DND-41 (cell line): ENCODE measurements around the gene SLC2A9.

Experiments
- CTCF ChIP-seq: IDR thresholded peaks from 2 replicates; pipeline ENCODE4 v1.5.1; 2012; ENCODE audit warnings: borderline replicate concordance, low read length, moderate library complexity, mild to moderate bottlenecking; ENCODE audit not compliant: poor library complexity, severe bottlenecking; ENCODE audit errors: extremely low read depth
- EZH2 ChIP-seq: IDR thresholded peaks from 3 replicates; pipeline ENCODE4 v1.6.1; 2012; ENCODE audit warnings: borderline replicate concordance, low read depth, mild to moderate bottlenecking, moderate library complexity, low read length, inconsistent platforms; ENCODE audit not compliant: severe bottlenecking

DNA sequence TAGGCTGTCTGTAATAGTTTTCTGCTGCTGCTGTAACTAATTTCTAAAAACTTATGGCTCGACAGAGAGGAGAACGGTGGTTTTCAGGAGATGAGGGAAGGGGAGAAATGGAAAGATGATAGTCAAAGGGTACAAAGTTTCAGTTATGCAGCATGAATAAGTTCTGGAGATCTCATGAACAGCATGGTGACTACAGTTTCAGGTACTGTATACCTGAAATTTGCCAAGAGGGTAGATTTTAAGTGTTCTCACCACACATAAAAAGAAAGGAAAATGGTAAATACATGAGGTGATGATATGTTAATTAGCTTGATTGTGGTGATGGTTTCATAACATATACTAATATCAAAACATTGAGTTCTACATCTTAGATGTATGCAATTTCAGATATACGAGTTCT is 205.0 kb downstream of the SLC2A9 start:
- TF ChIP-seq EZH2 = no peak
- TF ChIP-seq CTCF = no peak
